Ovary (tissue), 9 donors: ENCODE data around the gene ADAMTS3. TPM values are rescaled to one million over a fixed set of nuclear protein-coding genes. Genes with fewer than 3 reads are reported as not detected.

ENCODE experiments used
- DNase-seq, 5 donors: peaks; one replicate each; pipeline ENCODE4 v3.0.0-alpha.2; 2019 to 2020
- H3K27ac ChIP-seq, 2 donors: fragments of 200-600 bp; one replicate each; pipeline versions ENCODE4 v1.5.1 to v1.8.0; 2019 to 2022
- H3K27me3 ChIP-seq: fragments of 200-600 bp; one replicate; pipeline ENCODE4 v1.8.0; 2022
- H3K36me3 ChIP-seq: fragments of 200-600 bp; sonication (generic); one replicate; pipeline ENCODE4 v1.5.1; 2019
- H3K4me1 ChIP-seq: one replicate; pipeline ENCODE4 v1.8.1; 2013; ENCODE audit warnings: mild to moderate bottlenecking, moderate library complexity; ENCODE audit not compliant: insufficient read depth
- H3K4me3 ChIP-seq: fragments of 200-600 bp; sonication (generic); one replicate; pipeline ENCODE4 v1.5.1; 2017
- H3K9me3 ChIP-seq, 2 donors: fragments of 200-600 bp in 1 of 2; sonication (generic) in 1 of 2; one replicate each; pipeline versions ENCODE4 v1.5.1 to v1.8.1; 2013 to 2019; ENCODE audit warnings: mild to moderate bottlenecking in 1 of 2, moderate library complexity in 1 of 2
- CTCF ChIP-seq, 3 donors: fragments of 450-650 bp in 2 of 3; fragments of 200-600 bp in 1 of 3; IDR thresholded peaks; one replicate each; pipeline versions ENCODE4 v1.5.1 to v1.8.0; 2016 to 2022; ENCODE audit warnings: antibody characterized with exemption in 3 of 3, mild to moderate bottlenecking in 1 of 3
- EP300 ChIP-seq: sonication (generic); formaldehyde crosslinking; IDR thresholded peaks from one replicate; pipeline ENCODE4 v1.6.1; 2017; ENCODE audit warnings: antibody characterized with exemption
- POLR2A ChIP-seq: fragments of 450-650 bp; IDR thresholded peaks from one replicate; pipeline ENCODE4 v1.6.1; 2017; ENCODE audit warnings: antibody characterized with exemption, mild to moderate bottlenecking, moderate library complexity
- WGBS, 3 donors: extraction: QIAGEN DNeasy Blood & Tissue Kit in 1 of 3; methylation state at CpG; one replicate each; pipeline versions ENCODE4 v1.1.5 to v1.1.7; 2013 to 2017; 5-methylcytosine and 5-hydroxymethylcytosine counted together
- intact Hi-C, 4 donors: fragments of 100-400 bp; cut with DNase I; formaldehyde crosslinking; loops; one replicate each; pipeline versions ENCODE4 v1.11.0 to v1.15.1; 2022 to 2023
- polyA plus RNA-seq, 2 donors: library from polyadenylated mRNA; stranded (reverse); fragments of 200-250 nt in 1 of 2; fragments of 350-450 nt in 1 of 2; fragmentation: Illumina TruSeq in 1 of 2; extraction: RNeasy Lipid Tissue Mini Kit (QIAGEN cat#74804) in 1 of 2; gene quantifications; one replicate each; pipeline ENCODE4 v1.2.3, GENCODE V29; 2013 to 2014
- total RNA-seq, 7 donors: library from RNA; depleted of rRNA in 2 of 7; stranded (reverse); fragments of >200 nt in 2 of 7; fragmentation: NEBNext Ultra II Directional in 3 of 7; extraction: Animal tissue kit (Norgen Biotek cat#: 25700) in 3 of 7; gene quantifications; one replicate each; pipeline versions ENCODE4 v1.1.0 to v1.2.4, GENCODE V29; 2016 to 2023
- donor health status: DM: no; HTN: no; CAD: no; lungs with moderate emphysema.
- donor health status: DM: no; HTN: no; CAD: no.
- donor health status: Bipolar disorder and iron deficiency.
- donor health status: DM: yes; HTN: yes; CAD: no.
- donor health status: DM: no; HTN: no; CAD: no.
- donor health status: DM: yes; HTN: yes; CAD: no.

The ADAMTS3 gene
- total and polyA plus RNA-seq, 9 donors, result 1.2 to 6.6 (median 4.6) TPM

GRCh38 chr4:72243641-72244040, 325.4 kb downstream of the ADAMTS3 start:
- Histone ChIP-seq H3K27ac (no peak overlapping the region), H3K9me3 (no peaks in the 10 kb centered on the region), H3K36me3 (no peaks in the 10 kb centered on the region), H3K4me1 (no peaks in the 10 kb centered on the region), H3K4me3 (no peak overlapping the region), H3K27me3 (no peaks in the 10 kb centered on the region)
- intact Hi-C loops, result no loop called here
- DNase-seq, result no peak
- no peak for TF ChIP-seq CTCF (IDR thresholded peaks at IDR 0.05)
- no peak for TF ChIP-seq EP300
- no peak for TF ChIP-seq POLR2A
- WGBS, 3 donors, result 15 to 34% (median 22%) methylated on average over 3 of the region's 3 CpGs

GRCh38 chr4:72239487-72240116, 329.4 kb downstream of the ADAMTS3 start:
- H3K4me1 ChIP-seq, result no peaks in the 10 kb centered on the region

More at GRCh38 chr4:72239487-72240116, 329.4 kb downstream of the ADAMTS3 start:
- Histone ChIP-seq H3K27ac (no peak overlapping the region), H3K36me3 (no peaks in the 10 kb centered on the region), H3K27me3 (no peaks in the 10 kb centered on the region), H3K9me3 (no peaks in the 10 kb centered on the region), H3K4me3 (no peak overlapping the region)
- intact Hi-C loops, result no loop called here
- no peak for TF ChIP-seq EP300
- TF ChIP-seq POLR2A, result no peak
- TF ChIP-seq CTCF (IDR thresholded peaks at IDR 0.05), result no peak
- DNase-seq, result no peak
